Endothelial cell of umbilical vein (primary cell): ENCODE results near the gene HSPB6.

Experiments
- GATA2 ChIP-seq: IDR thresholded peaks from 2 replicates; pipeline ENCODE4 v1.7.0; 2011; ENCODE audit warnings: low read depth, mild to moderate bottlenecking, moderate library complexity, mixed read lengths, low read length; ENCODE audit not compliant: insufficient read length, insufficient read depth
- POLR2A ChIP-seq: IDR thresholded peaks from 2 replicates; pipeline ENCODE4 v1.6.1; 2012; ENCODE audit warnings: low read depth, mild to moderate bottlenecking, control low read depth, low read length
- TF ChIP-seq, protein P1 (sequence below), 2 donors: IDR thresholded peaks; 1 replicate in 1 of 2; 2 replicates in 1 of 2; pipeline ENCODE4 v1.5.1; 2011; ENCODE audit warnings: low read length in 2 of 2, mild to moderate bottlenecking in 2 of 2, moderate library complexity in 2 of 2, control low read depth in 1 of 2, inconsistent platforms in 1 of 2, low read depth in 1 of 2; ENCODE audit not compliant: insufficient read depth in 1 of 2; ENCODE audit errors: extremely low read depth in 1 of 2

DNA sequence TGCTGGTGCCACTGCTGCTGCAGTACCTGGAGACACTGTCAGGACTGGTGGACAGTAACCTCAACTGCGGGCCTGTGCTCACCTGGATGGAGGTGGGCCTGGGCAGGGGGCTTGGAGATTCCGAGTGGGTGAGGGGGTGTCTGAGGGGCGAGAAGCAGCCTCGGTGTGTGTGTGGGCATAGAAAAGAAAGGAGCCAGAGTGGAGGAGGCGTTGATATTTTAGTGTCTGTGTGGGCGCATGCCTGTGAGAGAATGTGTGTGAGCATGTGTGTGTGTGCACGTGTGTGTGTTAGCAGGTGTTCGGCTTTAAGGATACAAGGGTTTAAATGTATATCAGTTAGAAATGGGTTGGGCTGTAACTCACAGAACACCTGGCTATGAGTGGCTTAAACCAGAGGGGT, 22.2 kb upstream of the HSPB6 start:
- TF ChIP-seq, protein P1, sequence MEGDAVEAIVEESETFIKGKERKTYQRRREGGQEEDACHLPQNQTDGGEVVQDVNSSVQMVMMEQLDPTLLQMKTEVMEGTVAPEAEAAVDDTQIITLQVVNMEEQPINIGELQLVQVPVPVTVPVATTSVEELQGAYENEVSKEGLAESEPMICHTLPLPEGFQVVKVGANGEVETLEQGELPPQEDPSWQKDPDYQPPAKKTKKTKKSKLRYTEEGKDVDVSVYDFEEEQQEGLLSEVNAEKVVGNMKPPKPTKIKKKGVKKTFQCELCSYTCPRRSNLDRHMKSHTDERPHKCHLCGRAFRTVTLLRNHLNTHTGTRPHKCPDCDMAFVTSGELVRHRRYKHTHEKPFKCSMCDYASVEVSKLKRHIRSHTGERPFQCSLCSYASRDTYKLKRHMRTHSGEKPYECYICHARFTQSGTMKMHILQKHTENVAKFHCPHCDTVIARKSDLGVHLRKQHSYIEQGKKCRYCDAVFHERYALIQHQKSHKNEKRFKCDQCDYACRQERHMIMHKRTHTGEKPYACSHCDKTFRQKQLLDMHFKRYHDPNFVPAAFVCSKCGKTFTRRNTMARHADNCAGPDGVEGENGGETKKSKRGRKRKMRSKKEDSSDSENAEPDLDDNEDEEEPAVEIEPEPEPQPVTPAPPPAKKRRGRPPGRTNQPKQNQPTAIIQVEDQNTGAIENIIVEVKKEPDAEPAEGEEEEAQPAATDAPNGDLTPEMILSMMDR (IDR thresholded peaks at IDR 0.05; ENCODE audit: extremely low read depth in 1 of 2, insufficient read depth in 1 of 2, low read depth in 1 of 2, low read length in 2 of 2) = no peak
- TF ChIP-seq GATA2 (no peak), POLR2A (no peak)
